HepG2 (cell line): Measurements from ENCODE around the gene VPS50.

ENCODE experiments used
- ATF7 ChIP-seq, 2 experiments: fragments of 450-650 bp in 1 of 2; sonication (generic) in 1 of 2; formaldehyde crosslinking in 1 of 2; IDR thresholded peaks; 2 replicates each; pipeline versions ENCODE4 v1.4.0 to v1.6.1; 2016 to 2020; ENCODE audit warnings: antibody characterized with exemption in 1 of 2, mild to moderate bottlenecking in 1 of 2, missing genetic modification reagents in 1 of 2
- POLR2AphosphoS5 ChIP-seq: IDR thresholded peaks from 2 replicates; pipeline ENCODE4 v1.6.1; 2012; ENCODE audit warnings: low read depth, low read length
- ZFP36 ChIP-seq: fragments of 150-350 bp; IDR thresholded peaks from 2 replicates; pipeline ENCODE4 v1.6.1; 2018; ENCODE audit warnings: borderline replicate concordance, low read length, low read depth; ENCODE audit not compliant: partially characterized antibody
- TF ChIP-seq, protein P1 (sequence below): sonication (generic); formaldehyde crosslinking; IDR thresholded peaks from 2 replicates; pipeline ENCODE4 v1.5.0; 2020; ENCODE audit warnings: mild to moderate bottlenecking, missing genetic modification reagents, moderate library complexity

GRCh38 chr7:93228302-93228701 lies 3.9 kb upstream of the VPS50 start:
- TF ChIP-seq, protein P1, sequence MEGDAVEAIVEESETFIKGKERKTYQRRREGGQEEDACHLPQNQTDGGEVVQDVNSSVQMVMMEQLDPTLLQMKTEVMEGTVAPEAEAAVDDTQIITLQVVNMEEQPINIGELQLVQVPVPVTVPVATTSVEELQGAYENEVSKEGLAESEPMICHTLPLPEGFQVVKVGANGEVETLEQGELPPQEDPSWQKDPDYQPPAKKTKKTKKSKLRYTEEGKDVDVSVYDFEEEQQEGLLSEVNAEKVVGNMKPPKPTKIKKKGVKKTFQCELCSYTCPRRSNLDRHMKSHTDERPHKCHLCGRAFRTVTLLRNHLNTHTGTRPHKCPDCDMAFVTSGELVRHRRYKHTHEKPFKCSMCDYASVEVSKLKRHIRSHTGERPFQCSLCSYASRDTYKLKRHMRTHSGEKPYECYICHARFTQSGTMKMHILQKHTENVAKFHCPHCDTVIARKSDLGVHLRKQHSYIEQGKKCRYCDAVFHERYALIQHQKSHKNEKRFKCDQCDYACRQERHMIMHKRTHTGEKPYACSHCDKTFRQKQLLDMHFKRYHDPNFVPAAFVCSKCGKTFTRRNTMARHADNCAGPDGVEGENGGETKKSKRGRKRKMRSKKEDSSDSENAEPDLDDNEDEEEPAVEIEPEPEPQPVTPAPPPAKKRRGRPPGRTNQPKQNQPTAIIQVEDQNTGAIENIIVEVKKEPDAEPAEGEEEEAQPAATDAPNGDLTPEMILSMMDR (CRISPR knock-in tag) = peak; percentile 61
- TF ChIP-seq POLR2AphosphoS5 (no peak), ATF7 (IDR thresholded peaks at IDR 0.05) (no peak), ATF7 (CRISPR knock-in tag; IDR thresholded peaks at IDR 0.05) (no peak), ZFP36 (no peak)
